22Rv1 (cell line): ENCODE measurements around the gene DIP2C.

Experiments
- ZFX ChIP-seq: fragments of 450-650 bp; IDR thresholded peaks from 2 replicates; pipeline ENCODE4 v1.6.1; 2017; ENCODE audit warnings: antibody characterized with exemption, borderline replicate concordance
- TF ChIP-seq, protein P1 (sequence below): fragments of 450-650 bp; IDR thresholded peaks from 2 replicates; pipeline ENCODE4 v1.5.1; 2017; ENCODE audit warnings: mild to moderate bottlenecking

GRCh38 chr10:519716-520401 is 169.6 kb downstream of the DIP2C start:
- TF ChIP-seq ZFX, result no peak
- TF ChIP-seq, protein P1, sequence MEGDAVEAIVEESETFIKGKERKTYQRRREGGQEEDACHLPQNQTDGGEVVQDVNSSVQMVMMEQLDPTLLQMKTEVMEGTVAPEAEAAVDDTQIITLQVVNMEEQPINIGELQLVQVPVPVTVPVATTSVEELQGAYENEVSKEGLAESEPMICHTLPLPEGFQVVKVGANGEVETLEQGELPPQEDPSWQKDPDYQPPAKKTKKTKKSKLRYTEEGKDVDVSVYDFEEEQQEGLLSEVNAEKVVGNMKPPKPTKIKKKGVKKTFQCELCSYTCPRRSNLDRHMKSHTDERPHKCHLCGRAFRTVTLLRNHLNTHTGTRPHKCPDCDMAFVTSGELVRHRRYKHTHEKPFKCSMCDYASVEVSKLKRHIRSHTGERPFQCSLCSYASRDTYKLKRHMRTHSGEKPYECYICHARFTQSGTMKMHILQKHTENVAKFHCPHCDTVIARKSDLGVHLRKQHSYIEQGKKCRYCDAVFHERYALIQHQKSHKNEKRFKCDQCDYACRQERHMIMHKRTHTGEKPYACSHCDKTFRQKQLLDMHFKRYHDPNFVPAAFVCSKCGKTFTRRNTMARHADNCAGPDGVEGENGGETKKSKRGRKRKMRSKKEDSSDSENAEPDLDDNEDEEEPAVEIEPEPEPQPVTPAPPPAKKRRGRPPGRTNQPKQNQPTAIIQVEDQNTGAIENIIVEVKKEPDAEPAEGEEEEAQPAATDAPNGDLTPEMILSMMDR, result no peak
